Subcutaneous abdominal adipose tissue (tissue), 5 donors: Measurements from ENCODE around the gene FAM13B.
A peak's percentile ranks its signal among the peaks of the same experiment; 100 is the strongest.

Source experiments
- H3K27ac ChIP-seq: one replicate; pipeline ENCODE4 v1.7.0; 2013; ENCODE audit warnings: low read depth, mild to moderate bottlenecking, inconsistent platforms, low read length, moderate library complexity
- H3K27me3 ChIP-seq, 5 donors: one replicate each; pipeline ENCODE4 v1.7.0; 2013; ENCODE audit warnings: low read length in 5 of 5, inconsistent platforms in 1 of 5; ENCODE audit not compliant: control insufficient read depth in 5 of 5, insufficient read depth in 4 of 5
- H3K36me3 ChIP-seq, 5 donors: one replicate each; pipeline ENCODE4 v1.7.0; 2013; ENCODE audit warnings: low read length in 5 of 5; ENCODE audit not compliant: control insufficient read depth in 5 of 5, insufficient read depth in 5 of 5
- H3K4me1 ChIP-seq, 5 donors: one replicate each; pipeline ENCODE4 v1.7.0; 2013; ENCODE audit warnings: low read length in 5 of 5, mild to moderate bottlenecking in 3 of 5, moderate library complexity in 1 of 5; ENCODE audit not compliant: control insufficient read depth in 5 of 5, insufficient read depth in 5 of 5
- H3K4me3 ChIP-seq, 5 donors: one replicate each; pipeline ENCODE4 v1.7.0; 2013; ENCODE audit warnings: low read length in 5 of 5, low read depth in 1 of 5
- H3K9ac ChIP-seq, 5 donors: one replicate each; pipeline ENCODE4 v1.7.0; 2013; ENCODE audit warnings: low read length in 5 of 5, mild to moderate bottlenecking in 4 of 5, moderate library complexity in 3 of 5
- H3K9me3 ChIP-seq, 5 donors: one replicate each; pipeline ENCODE4 v1.7.0; 2013; ENCODE audit warnings: low read length in 5 of 5; ENCODE audit not compliant: control insufficient read depth in 5 of 5
- donor health status: healthy.
- donor health status: healthy.
- donor health status: healthy.
- donor health status: healthy.
- donor health status: healthy.

Gene FAM13B

DNA sequence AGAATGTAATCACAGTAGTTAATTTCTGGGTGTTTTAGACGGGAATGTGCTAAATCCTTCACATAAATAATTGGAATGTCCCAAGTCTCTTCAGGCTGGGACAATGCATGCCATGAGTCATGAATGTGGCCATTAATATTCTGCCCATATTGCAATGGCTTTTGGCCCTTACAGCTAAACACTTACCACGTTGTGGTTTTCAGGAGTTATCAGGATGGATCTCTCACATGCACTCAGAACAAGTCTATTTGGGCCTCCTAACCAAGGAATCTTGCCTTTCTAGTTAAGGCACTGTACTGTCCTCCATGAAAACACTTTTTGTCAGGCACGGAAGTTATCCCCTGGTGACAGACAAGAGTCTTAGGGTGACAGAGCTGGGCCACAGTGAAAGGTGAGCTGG, 110.9 kb downstream of the FAM13B start:
- H3K9ac ChIP-seq = no peak overlapping the region
- H3K36me3 ChIP-seq = peaks cover 0 to 4% (median 0%) of the 10 kb centered on the region in 5 donors
- no peaks in the 10 kb centered on the region for H3K9me3 ChIP-seq
- no peaks in the 10 kb centered on the region for H3K4me1 ChIP-seq
- no peak overlapping the region for H3K4me3 ChIP-seq
- H3K27me3 ChIP-seq = no peaks in the 10 kb centered on the region
- no peak overlapping the region for H3K27ac ChIP-seq

DNA sequence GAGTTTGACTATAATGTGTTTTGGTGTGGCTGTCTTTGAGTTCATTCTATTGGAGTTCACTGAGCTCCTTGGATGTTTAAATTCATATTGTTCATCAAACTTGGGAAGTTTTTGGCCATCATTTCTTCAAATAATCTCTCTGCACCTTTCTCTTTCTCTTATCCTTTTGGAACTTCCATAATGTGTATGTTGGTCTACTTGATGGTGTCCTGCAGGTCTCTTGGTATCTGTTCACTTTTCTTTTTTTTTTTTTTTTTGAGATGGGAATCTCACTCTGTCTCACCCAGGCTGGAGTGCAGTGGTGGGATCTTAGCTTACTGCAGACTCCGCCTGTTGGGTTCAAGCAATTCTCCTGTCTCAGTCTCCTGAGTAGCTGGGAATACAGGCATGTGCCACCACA, 116.0 kb downstream of the FAM13B start:
- no peaks in the 10 kb centered on the region for H3K27me3 ChIP-seq
- H3K9ac ChIP-seq = no peak overlapping the region
- H3K4me3 ChIP-seq = no peak overlapping the region
- no peak overlapping the region for H3K27ac ChIP-seq
- no peaks in the 10 kb centered on the region for H3K4me1 ChIP-seq
- H3K9me3 ChIP-seq = peaks cover 0 to 8% (median 2%) of the 10 kb centered on the region in 5 donors
- H3K36me3 ChIP-seq = no peaks in the 10 kb centered on the region

GRCh38 chr5:137914758-137915157, 118.1 kb downstream of the FAM13B start:
- no peak overlapping the region for H3K27ac ChIP-seq
- H3K4me1 ChIP-seq = no peaks in the 10 kb centered on the region
- peaks cover 0 to 8% (median 2%) of the 10 kb centered on the region in 5 donors for H3K9me3 ChIP-seq

GRCh38 chr5:137902408-137903133, 130.3 kb downstream of the FAM13B start:
- Histone ChIP-seq H3K9ac (no peak overlapping the region), H3K9me3 (no peaks in the 10 kb centered on the region), H3K4me1 (no peaks in the 10 kb centered on the region), H3K27ac (no peak overlapping the region), H3K4me3 (no peak overlapping the region), H3K27me3 (no peaks in the 10 kb centered on the region), H3K36me3 (no peaks in the 10 kb centered on the region)

More at GRCh38 chr5:137914758-137915157, 118.1 kb downstream of the FAM13B start:
- Histone ChIP-seq H3K9ac (no peak overlapping the region), H3K4me3 (no peak overlapping the region), H3K27me3 (no peaks in the 10 kb centered on the region), H3K36me3 (no peaks in the 10 kb centered on the region)

DNA sequence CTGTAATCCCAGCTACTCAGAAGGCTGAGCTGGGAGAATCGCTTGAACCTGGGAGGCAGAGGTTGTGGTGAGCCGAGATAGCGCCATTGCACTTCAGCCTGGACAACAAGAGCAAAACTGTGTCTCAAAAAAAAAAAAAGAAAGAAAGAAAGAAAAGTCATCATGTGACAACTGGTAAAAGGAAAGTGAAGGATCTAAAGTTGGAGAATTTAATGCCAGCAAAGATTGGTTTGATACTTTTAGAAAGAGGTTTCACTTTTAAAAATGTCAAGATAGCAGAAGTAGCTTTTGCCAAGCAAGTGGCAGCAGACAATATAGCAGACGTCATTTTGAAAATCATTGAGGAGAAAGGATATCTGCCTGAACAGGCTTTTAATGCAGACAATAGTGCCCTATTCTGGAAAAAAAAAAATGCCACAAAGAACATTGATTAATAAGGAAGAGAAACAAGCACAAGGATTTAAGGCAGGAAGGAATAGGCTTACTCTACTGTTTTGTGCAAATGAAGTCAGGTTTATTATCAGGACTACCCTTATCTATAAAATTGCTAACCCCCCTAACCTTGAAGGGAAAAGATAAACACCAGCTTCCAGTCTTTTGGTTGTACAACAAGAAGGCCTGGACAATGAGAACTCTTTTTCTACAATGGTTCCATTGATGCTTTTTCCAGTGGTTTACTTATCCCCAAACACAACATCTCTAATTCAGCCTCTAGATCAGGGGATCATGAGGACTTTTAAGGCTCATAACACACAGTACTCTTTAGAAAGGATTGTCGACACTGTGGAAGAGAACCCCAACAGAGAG, 131.7 kb downstream of the FAM13B start:
- Histone ChIP-seq H3K4me1 (no peaks in the 10 kb centered on the region), H3K9ac (peak overlapping the region in 1 of 5 donors; percentile 56), H3K27ac (no peak overlapping the region), H3K36me3 (no peaks in the 10 kb centered on the region), H3K9me3 (no peaks in the 10 kb centered on the region), H3K4me3 (no peak overlapping the region), H3K27me3 (no peaks in the 10 kb centered on the region)

DNA sequence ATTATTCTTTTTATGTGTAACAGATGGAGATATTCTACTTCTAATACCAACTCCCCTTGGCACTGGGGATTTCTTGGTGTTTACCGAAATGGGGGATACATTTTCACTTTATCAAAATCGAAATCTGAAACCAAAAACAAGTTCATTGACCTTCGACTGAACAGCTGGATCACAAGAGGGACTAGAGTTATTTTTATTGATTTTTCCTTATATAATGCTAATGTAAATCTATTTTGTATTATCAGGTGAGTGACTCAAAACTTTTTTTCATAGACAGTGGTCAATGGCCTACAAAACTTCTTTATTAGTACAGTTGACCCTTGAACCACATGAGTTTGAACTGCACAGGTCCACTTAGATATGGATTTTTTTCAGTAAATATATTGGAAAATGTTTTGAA, 133.4 kb downstream of the FAM13B start:
- Histone ChIP-seq H3K4me3 (no peak overlapping the region), H3K4me1 (no peaks in the 10 kb centered on the region), H3K36me3 (no peaks in the 10 kb centered on the region), H3K9me3 (no peaks in the 10 kb centered on the region), H3K9ac (no peak overlapping the region), H3K27me3 (no peaks in the 10 kb centered on the region), H3K27ac (no peak overlapping the region)

DNA sequence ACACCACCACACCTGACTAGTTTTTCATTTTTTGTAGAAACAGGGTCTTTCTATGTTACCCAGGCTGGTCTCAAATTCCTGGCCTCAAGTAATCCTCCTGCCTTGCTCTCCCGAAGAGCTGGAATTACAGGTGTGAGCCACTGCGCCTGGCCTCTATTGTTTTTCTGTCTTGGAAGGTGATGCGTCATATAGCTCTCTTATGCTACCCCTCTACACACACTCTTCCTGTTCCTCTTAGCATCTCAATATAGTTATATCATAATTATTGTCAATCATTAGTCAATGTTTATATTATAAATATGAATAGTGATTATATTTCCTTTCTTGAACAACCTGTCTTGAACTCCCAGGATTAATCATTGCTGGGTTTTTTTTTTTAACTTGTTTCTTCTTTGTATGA, 136.3 kb downstream of the FAM13B start:
- Histone ChIP-seq H3K4me3 (no peak overlapping the region), H3K27me3 (no peaks in the 10 kb centered on the region), H3K9ac (no peak overlapping the region), H3K36me3 (no peaks in the 10 kb centered on the region), H3K9me3 (no peaks in the 10 kb centered on the region), H3K27ac (no peak overlapping the region), H3K4me1 (no peaks in the 10 kb centered on the region)

DNA sequence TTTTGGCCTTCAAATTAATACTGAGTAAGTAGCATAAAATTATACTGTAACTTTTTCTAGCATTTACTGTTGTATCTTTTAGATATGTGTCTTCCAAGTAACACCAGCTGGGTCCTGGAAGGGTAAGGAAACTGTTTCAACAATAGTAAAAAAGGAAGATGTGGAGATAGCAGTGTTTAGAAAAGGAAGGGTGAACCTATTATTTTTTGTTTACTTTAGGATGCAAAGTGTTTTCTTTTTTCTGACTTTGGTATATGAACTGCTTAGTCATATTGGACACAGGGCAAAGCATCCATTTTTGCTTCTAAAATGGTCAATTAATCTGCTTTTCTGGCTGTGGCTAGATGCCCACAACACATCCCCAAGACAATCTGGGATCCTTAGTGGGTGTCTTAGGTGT, 138.3 kb downstream of the FAM13B start:
- H3K36me3 ChIP-seq = no peaks in the 10 kb centered on the region
- no peak overlapping the region for H3K27ac ChIP-seq
- no peaks in the 10 kb centered on the region for H3K27me3 ChIP-seq
- H3K9ac ChIP-seq = no peak overlapping the region
- no peaks in the 10 kb centered on the region for H3K9me3 ChIP-seq
- peaks cover 0 to 2% (median 1%) of the 10 kb centered on the region in 5 donors for H3K4me1 ChIP-seq
- no peak overlapping the region for H3K4me3 ChIP-seq

- Histone ChIP-seq H3K27me3 (no peaks in the 10 kb centered on the region), H3K4me1 (peaks cover 0 to 20% (median 16%) of the 10 kb centered on the region in 5 donors), H3K4me3 (no peak overlapping the region), H3K36me3 (no peaks in the 10 kb centered on the region), H3K9me3 (no peaks in the 10 kb centered on the region), H3K27ac (no peak overlapping the region), H3K9ac (no peak overlapping the region)
Observed at GRCh38 chr5:137891849-137892248, 141.0 kb downstream of the FAM13B start.

- Histone ChIP-seq H3K27ac (no peak overlapping the region), H3K4me3 (no peak overlapping the region), H3K9me3 (no peaks in the 10 kb centered on the region), H3K27me3 (no peaks in the 10 kb centered on the region), H3K4me1 (peaks cover 0 to 20% (median 17%) of the 10 kb centered on the region in 5 donors), H3K9ac (no peak overlapping the region), H3K36me3 (no peaks in the 10 kb centered on the region)
Observed at GRCh38 chr5:137890845-137891244, 142.0 kb downstream of the FAM13B start.
